Measurements from ENCODE around the gene MEIS1.

MEIS1 gene

DNA sequence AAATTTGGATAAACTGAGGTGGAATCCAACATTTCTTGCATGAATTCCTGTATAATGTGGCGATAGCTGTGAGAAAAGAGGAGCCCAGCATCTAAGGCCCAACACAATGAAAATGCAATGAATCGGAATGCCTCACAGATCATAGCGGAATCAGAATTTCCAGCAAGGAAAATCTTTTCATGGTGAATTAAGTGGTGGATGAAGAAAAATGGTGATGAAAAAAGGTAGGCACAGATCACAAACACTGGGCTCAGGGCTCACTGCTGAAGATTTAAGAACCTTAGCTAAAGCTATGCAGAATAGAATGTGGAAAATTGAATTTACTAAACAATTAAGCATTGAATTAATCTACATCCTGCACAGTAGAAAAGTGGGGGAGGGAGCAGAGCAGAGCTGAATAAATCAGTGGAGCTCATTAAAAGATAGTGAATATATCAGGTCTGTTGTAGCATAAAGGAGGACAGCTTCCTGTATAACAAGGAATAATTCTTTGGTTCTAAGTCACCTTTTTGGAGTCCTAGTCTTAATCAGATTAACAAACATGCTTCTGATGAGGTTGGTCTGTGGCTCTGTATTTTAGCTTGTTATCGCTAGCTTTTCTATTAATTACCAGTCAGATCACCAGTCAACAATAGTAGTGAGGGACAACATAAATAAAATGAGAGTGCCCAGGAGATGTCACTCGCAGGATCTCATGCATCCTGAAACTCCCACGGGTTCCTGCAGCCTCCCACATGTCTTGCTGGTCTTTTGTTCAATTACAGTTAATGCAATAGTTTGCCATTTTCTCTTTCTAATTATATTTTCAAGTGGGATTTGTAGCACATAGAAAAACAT lies 27.0 kb downstream of the MEIS1 start:
- H3K9me3 Mint-ChIP-seq: no peaks in the 10 kb centered on the region
- CTCF ChIA-PET: no interaction called here
- H3K4me3 Mint-ChIP-seq: no peak overlapping the region
- H3K36me3 Mint-ChIP-seq: no peaks in the 10 kb centered on the region
- no peak overlapping the region for H3K27ac Mint-ChIP-seq
- H3K4me1 Mint-ChIP-seq: no peaks in the 10 kb centered on the region
- H3K27me3 Mint-ChIP-seq: no peaks in the 10 kb centered on the region
- no peak for DNase-seq

GRCh38 chr2:66462501-66462825 lies 27.5 kb downstream of the MEIS1 start:
- H3K36me3 Mint-ChIP-seq: no peaks in the 10 kb centered on the region
- CTCF ChIA-PET: no interaction called here
- no peaks in the 10 kb centered on the region for H3K9me3 Mint-ChIP-seq
- no peak for DNase-seq
- H3K27me3 Mint-ChIP-seq: no peaks in the 10 kb centered on the region
- no peak overlapping the region for H3K27ac Mint-ChIP-seq
- no peak overlapping the region for H3K4me3 Mint-ChIP-seq
- H3K4me1 Mint-ChIP-seq: no peaks in the 10 kb centered on the region

GRCh38 chr2:66463206-66463755 lies 28.4 kb downstream of the MEIS1 start:
- CTCF ChIA-PET: interaction anchor here (0.7 kb wide), 1 partner anchor 147 kb away, joined by 3 read pairs; no protein-coding TSS in a partner anchor
- Mint-ChIP-seq H3K27me3 (no peaks in the 10 kb centered on the region), H3K27ac (no peak overlapping the region), H3K4me1 (no peaks in the 10 kb centered on the region), H3K36me3 (no peaks in the 10 kb centered on the region), H3K9me3 (no peaks in the 10 kb centered on the region), H3K4me3 (no peak overlapping the region)
- no peak for DNase-seq

DNA sequence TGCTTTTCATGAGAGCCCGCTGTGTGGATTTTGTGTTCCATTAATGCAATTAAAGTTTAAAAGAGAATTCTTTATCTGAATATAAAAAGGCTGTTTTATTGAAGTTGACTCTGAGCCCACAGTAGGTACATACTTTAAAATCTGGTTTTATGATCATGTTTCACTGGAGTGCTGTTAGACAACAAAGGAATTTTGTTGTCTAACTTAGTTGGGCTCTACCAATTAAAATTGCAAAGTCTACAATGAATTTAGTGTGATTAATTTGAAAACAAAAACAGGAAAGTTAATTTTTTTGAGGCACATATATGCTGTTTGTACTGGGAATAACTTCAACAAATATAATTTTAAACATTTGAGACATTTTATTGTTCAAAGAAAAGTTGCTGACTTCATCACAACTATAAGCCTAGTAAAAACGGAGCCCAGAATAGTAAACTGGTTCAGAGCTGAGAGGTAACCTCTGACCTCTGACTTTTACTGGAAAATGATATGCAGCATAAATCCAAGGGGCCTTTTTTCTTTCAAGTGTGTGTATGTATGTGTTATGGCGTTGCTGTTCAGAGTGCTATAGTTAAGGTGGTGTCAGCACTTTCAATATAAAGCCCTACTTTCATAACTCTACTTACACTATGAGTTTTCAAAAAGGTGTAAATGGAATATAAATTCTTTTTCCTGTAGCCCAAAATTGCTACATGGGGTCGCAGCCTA lies 30.2 kb downstream of the MEIS1 start:
- no peaks in the 10 kb centered on the region for H3K27me3 Mint-ChIP-seq
- no peak overlapping the region for H3K4me3 Mint-ChIP-seq
- no peak for DNase-seq
- H3K36me3 Mint-ChIP-seq: no peaks in the 10 kb centered on the region
- no peaks in the 10 kb centered on the region for H3K4me1 Mint-ChIP-seq
- no peak overlapping the region for H3K27ac Mint-ChIP-seq
- no peaks in the 10 kb centered on the region for H3K9me3 Mint-ChIP-seq
- CTCF ChIA-PET: no interaction called here

GRCh38 chr2:66466433-66466832 lies 31.5 kb downstream of the MEIS1 start:
- Mint-ChIP-seq H3K4me1 (no peaks in the 10 kb centered on the region), H3K4me3 (no peak overlapping the region), H3K27me3 (no peaks in the 10 kb centered on the region), H3K36me3 (no peaks in the 10 kb centered on the region), H3K27ac (no peak overlapping the region), H3K9me3 (no peaks in the 10 kb centered on the region)
- CTCF ChIA-PET: no interaction called here
- no peak for DNase-seq

- H3K27ac Mint-ChIP-seq: no peak overlapping the region
- H3K36me3 Mint-ChIP-seq: no peaks in the 10 kb centered on the region
- H3K4me1 Mint-ChIP-seq: no peaks in the 10 kb centered on the region
- CTCF ChIA-PET: no interaction called here
- H3K27me3 Mint-ChIP-seq: no peaks in the 10 kb centered on the region
- no peaks in the 10 kb centered on the region for H3K9me3 Mint-ChIP-seq
- DNase-seq: no peak
- no peak overlapping the region for H3K4me3 Mint-ChIP-seq
These were observed 32.8 kb downstream of the MEIS1 start for GRCh38 chr2:66467718-66468117.

- no peaks in the 10 kb centered on the region for H3K4me1 Mint-ChIP-seq
- CTCF ChIA-PET: no interaction called here
- H3K27ac Mint-ChIP-seq: no peak overlapping the region
These were observed 34.4 kb downstream of the MEIS1 start for GRCh38 chr2:66469214-66469902.

DNA sequence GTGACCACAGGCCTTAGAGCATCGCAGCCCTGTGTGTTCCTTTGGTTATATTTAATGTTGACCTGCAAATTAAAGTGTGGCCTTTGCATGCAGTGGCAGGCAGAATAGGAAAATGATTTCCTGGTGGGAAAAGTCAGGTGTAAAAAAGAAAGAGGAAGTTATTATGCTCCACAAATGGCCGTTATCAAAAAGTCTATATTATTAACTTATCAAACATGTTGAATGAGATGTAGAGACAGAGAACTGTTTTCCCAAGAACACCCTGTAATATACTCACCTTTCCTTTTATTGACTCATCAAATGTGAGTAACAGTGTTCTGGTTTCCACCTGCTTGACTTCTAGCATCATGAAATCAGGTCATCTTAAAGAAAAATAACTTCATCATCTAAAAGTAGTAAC lies 35.3 kb downstream of the MEIS1 start:
- no peak overlapping the region for H3K27ac Mint-ChIP-seq
- no peak overlapping the region for H3K4me3 Mint-ChIP-seq
- no peaks in the 10 kb centered on the region for H3K4me1 Mint-ChIP-seq
- H3K27me3 Mint-ChIP-seq: no peaks in the 10 kb centered on the region
- no peaks in the 10 kb centered on the region for H3K9me3 Mint-ChIP-seq
- CTCF ChIA-PET: no interaction called here
- no peaks in the 10 kb centered on the region for H3K36me3 Mint-ChIP-seq
- DNase-seq: no peak

More at GRCh38 chr2:66469214-66469902, 34.4 kb downstream of the MEIS1 start:
- no peaks in the 10 kb centered on the region for H3K9me3 Mint-ChIP-seq
- no peaks in the 10 kb centered on the region for H3K27me3 Mint-ChIP-seq
- H3K4me3 Mint-ChIP-seq: no peak overlapping the region
- no peaks in the 10 kb centered on the region for H3K36me3 Mint-ChIP-seq
- no peak for DNase-seq

DNA sequence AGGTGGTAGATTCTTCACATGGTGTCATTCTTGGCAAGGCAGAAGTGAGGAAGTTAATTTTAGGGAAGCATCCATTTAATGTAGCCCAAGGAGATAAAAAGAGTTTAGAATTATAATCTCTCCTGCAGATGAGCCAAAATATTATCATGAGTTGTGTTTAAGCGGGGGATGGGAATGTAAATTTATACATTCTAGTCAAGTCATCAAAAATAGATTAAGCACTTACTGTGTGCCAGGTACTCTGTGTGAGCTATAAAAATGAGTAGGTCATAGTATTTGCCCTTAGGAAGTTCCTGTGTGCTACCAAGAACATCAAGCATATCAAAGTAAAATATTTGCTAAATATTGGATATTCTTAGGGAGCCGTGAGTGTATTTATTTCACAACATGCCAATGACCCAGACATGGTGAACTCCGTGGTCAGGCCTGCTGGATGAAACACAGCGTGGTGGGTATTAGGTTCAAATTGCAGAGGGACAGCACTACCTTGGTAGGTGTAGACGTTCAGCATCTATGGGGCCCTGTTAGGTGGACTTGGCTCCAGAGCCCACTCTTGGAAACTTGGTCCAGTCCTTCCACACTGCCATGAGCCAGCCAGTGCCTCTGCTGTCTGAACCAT lies 37.4 kb downstream of the MEIS1 start:
- Mint-ChIP-seq H3K9me3 (no peaks in the 10 kb centered on the region), H3K4me1 (no peaks in the 10 kb centered on the region), H3K27ac (no peak overlapping the region), H3K36me3 (no peaks in the 10 kb centered on the region), H3K4me3 (no peak overlapping the region), H3K27me3 (no peaks in the 10 kb centered on the region)
- DNase-seq: no peak
- CTCF ChIA-PET: no interaction called here

GRCh38 chr2:66477135-66477842 lies 42.4 kb downstream of the MEIS1 start:
- no peaks in the 10 kb centered on the region for H3K36me3 Mint-ChIP-seq
- no peak overlapping the region for H3K27ac Mint-ChIP-seq
- CTCF ChIA-PET: no interaction called here
- no peaks in the 10 kb centered on the region for H3K9me3 Mint-ChIP-seq
- H3K4me3 Mint-ChIP-seq: no peak overlapping the region
- no peaks in the 10 kb centered on the region for H3K27me3 Mint-ChIP-seq
- no peak for DNase-seq
- no peaks in the 10 kb centered on the region for H3K4me1 Mint-ChIP-seq

DNA sequence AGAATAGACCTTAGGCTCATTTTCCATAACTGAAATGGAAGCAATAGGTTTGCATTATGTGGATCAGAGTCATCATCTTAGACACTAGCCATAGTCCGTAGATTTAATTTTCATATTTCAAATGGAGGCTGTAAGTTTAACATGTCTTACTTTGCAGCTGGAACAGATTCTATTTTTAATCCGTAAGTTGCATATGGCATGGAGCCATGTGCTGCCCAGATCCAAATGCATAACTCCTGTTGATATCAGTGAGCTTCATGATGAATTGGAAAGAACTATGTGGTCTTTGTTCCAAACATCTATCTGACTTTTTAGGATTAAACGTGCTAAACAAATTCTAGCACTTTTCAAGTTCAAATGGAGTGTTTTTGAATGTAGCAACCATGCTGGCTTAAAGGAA lies 43.4 kb downstream of the MEIS1 start:
- CTCF ChIA-PET: no interaction called here
- no peak for DNase-seq
- H3K27ac Mint-ChIP-seq: no peak overlapping the region
- no peaks in the 10 kb centered on the region for H3K36me3 Mint-ChIP-seq
- no peaks in the 10 kb centered on the region for H3K9me3 Mint-ChIP-seq
- H3K27me3 Mint-ChIP-seq: no peaks in the 10 kb centered on the region
- no peak overlapping the region for H3K4me3 Mint-ChIP-seq
- H3K4me1 Mint-ChIP-seq: no peaks in the 10 kb centered on the region

DNA sequence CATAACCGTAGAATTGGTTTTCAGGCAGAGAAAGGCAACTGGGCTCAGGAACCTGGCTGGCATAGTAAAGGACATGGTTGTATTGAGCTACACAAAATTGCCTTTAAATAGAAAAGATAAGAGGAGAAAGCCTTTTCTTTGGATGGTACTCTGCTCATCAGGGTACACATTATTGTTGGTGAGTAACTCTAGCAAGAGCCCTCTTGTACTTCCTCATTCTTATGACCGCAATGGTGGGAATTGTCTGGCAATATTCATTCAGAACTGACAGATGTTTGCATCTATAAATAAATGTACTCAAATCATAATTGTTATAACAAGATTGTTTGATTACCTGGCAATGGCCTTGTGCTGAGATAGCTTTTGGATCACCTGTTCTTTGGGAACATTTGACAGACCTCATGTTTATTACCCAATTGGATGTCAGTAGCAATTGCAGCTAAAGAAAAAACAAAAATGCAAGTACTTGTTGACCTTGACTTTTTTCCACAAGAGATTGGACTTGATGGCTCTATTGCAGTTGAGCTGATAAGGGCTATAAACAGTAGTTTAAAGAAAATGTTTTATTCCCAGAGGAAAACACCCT lies 43.9 kb downstream of the MEIS1 start:
- Mint-ChIP-seq H3K36me3 (no peaks in the 10 kb centered on the region), H3K4me3 (no peak overlapping the region), H3K27ac (no peak overlapping the region), H3K4me1 (no peaks in the 10 kb centered on the region), H3K9me3 (no peaks in the 10 kb centered on the region), H3K27me3 (no peaks in the 10 kb centered on the region)
- CTCF ChIA-PET: no interaction called here
- DNase-seq: no peak

DNA sequence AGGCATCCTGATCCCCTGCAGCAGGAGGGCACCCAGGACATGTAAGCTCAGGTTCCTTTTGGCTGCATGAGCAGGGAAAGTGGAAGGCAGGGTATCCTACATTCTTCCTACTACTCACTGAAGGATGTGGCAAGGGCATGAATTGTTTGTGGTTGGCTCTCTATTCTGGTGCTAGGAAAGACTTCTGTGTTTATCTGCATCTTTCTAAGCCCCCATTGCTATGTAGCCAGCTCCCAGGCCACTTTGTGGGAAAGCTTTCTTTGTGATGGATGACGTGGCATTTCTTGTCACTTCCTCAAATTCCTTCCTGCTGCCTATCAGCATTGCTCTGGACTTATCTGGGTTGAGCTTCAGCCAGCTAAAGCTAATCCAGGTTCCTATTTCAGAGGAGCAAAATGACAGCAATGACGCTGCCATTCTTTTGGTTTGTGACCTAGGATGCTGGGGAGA lies 46.2 kb downstream of the MEIS1 start:
- no peaks in the 10 kb centered on the region for H3K27me3 Mint-ChIP-seq
- H3K27ac Mint-ChIP-seq: no peak overlapping the region
- H3K4me1 Mint-ChIP-seq: no peaks in the 10 kb centered on the region
- H3K4me3 Mint-ChIP-seq: no peak overlapping the region
- no peak for DNase-seq
- CTCF ChIA-PET: no interaction called here
- no peaks in the 10 kb centered on the region for H3K9me3 Mint-ChIP-seq
- no peaks in the 10 kb centered on the region for H3K36me3 Mint-ChIP-seq

Data from activated naive CD4-positive, alpha-beta T cell treated with anti-CD3 and anti-CD28 coated beads, Interleukin-2, amount 10 ng/mL, durations not matched to agents 7 days and 5 days (primary cell).